Glutamatergic neuron (in vitro differentiated cells): Measurements from ENCODE around the gene SPECC1. TPM values are rescaled to one million over a fixed set of nuclear protein-coding genes. Genes with fewer than 3 reads are reported as not detected.
"Not testable (repeated sequence)": the region's sequence is repeated elsewhere in the genome, so short reads cannot be mapped to it uniquely, and the experiment has no call there.

Source experiments
- DNase-seq: peaks from one replicate; pipeline ENCODE4 v3.0.0; 2022
- H3K27ac Mint-ChIP-seq: one replicate; pipeline ENCODE4 v1.8.0; 2020; ENCODE audit warnings: mild to moderate bottlenecking, mixed read lengths, inconsistent platforms; ENCODE audit not compliant: unreplicated experiment
- H3K27me3 Mint-ChIP-seq: one replicate; pipeline ENCODE4 v1.8.0; 2020; ENCODE audit warnings: mild to moderate bottlenecking, moderate library complexity, mixed read lengths, inconsistent platforms; ENCODE audit not compliant: unreplicated experiment
- H3K36me3 Mint-ChIP-seq: one replicate; pipeline ENCODE4 v1.8.0; 2020; ENCODE audit warnings: mild to moderate bottlenecking, mixed read lengths, inconsistent platforms; ENCODE audit not compliant: unreplicated experiment
- H3K4me1 Mint-ChIP-seq: one replicate; pipeline ENCODE4 v1.8.0; 2020; ENCODE audit warnings: mild to moderate bottlenecking, low read depth, mixed read lengths, inconsistent platforms; ENCODE audit not compliant: unreplicated experiment
- H3K4me3 Mint-ChIP-seq: one replicate; pipeline ENCODE4 v1.8.0; 2020; ENCODE audit warnings: mild to moderate bottlenecking, mixed read lengths, inconsistent platforms; ENCODE audit not compliant: unreplicated experiment
- H3K9me3 Mint-ChIP-seq: one replicate; pipeline ENCODE4 v1.8.0; 2020; ENCODE audit warnings: mild to moderate bottlenecking, moderate library complexity, mixed read lengths, inconsistent platforms; ENCODE audit not compliant: unreplicated experiment
- total RNA-seq: library from RNA; stranded (reverse); fragmentation: NEBNext Ultra II Directional; extraction: Animal tissue kit (Norgen Biotek cat#: 25700); gene quantifications from one replicate; pipeline ENCODE4 v1.2.1, GENCODE V29; 2021; ENCODE audit not compliant: unreplicated experiment
- TF ChIP-seq, protein P1 (sequence below): fragments of 200-600 bp; sonication (generic); IDR thresholded peaks from one replicate; pipeline ENCODE4 v1.5.0; 2021; ENCODE audit not compliant: partially characterized antibody, unreplicated experiment

Gene SPECC1
- total RNA-seq, 1 donor from 2014 or later = 60.6 TPM

DNA sequence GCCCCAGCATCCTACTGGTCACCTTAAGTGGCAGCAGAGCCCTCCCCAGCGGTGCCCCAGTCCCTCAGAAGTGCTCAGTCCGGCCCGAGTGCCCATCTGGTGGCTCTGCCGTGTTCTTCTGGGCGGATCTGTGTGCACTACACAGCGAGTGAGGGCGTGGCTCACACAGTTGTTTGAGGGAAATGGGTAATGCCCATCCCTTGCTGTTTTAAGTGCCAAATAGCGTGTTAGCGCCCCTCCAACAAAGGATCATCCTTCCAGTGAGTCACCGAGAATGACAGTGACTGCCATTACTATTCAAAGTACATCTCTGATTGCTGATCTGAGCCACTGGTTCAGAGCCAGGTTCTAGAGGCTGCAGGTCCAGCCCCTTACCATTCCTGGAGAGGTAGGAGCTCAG is 306.2 kb downstream of the SPECC1 start:
- TF ChIP-seq, protein P1, sequence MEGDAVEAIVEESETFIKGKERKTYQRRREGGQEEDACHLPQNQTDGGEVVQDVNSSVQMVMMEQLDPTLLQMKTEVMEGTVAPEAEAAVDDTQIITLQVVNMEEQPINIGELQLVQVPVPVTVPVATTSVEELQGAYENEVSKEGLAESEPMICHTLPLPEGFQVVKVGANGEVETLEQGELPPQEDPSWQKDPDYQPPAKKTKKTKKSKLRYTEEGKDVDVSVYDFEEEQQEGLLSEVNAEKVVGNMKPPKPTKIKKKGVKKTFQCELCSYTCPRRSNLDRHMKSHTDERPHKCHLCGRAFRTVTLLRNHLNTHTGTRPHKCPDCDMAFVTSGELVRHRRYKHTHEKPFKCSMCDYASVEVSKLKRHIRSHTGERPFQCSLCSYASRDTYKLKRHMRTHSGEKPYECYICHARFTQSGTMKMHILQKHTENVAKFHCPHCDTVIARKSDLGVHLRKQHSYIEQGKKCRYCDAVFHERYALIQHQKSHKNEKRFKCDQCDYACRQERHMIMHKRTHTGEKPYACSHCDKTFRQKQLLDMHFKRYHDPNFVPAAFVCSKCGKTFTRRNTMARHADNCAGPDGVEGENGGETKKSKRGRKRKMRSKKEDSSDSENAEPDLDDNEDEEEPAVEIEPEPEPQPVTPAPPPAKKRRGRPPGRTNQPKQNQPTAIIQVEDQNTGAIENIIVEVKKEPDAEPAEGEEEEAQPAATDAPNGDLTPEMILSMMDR = no peak
- Mint-ChIP-seq H3K4me3 (no peak overlapping the region), H3K9me3 (no peaks in the 10 kb centered on the region), H3K27ac (no peak overlapping the region), H3K27me3 (no peaks in the 10 kb centered on the region), H3K36me3 (no peaks in the 10 kb centered on the region), H3K4me1 (peaks cover 4% of the 10 kb centered on the region)
- DNase-seq = no peak

DNA sequence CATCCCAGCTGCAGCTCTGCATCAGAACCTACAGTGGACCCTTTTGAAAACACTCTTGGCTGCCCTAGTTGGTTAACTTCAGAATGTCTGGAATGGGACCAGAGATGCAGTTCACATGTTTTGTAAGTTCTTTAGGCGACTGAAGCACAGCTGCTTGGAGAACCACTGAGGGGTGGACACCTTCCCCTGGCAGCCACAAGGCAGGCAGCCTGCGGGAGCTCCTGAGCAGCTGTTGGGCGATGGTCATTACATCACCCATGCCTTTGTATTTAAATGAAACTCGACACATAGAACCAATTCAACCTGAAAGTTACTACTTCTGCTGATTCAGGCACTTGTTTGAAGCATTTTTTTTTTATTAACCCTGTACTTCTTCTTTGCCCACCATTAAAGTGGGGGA is 306.7 kb downstream of the SPECC1 start:
- Mint-ChIP-seq H3K27ac (no peak overlapping the region), H3K27me3 (no peaks in the 10 kb centered on the region), H3K4me1 (peaks cover 4% of the 10 kb centered on the region), H3K36me3 (no peaks in the 10 kb centered on the region), H3K9me3 (no peaks in the 10 kb centered on the region), H3K4me3 (no peak overlapping the region)
- TF ChIP-seq, protein P1 = no peak
- no peak for DNase-seq

DNA sequence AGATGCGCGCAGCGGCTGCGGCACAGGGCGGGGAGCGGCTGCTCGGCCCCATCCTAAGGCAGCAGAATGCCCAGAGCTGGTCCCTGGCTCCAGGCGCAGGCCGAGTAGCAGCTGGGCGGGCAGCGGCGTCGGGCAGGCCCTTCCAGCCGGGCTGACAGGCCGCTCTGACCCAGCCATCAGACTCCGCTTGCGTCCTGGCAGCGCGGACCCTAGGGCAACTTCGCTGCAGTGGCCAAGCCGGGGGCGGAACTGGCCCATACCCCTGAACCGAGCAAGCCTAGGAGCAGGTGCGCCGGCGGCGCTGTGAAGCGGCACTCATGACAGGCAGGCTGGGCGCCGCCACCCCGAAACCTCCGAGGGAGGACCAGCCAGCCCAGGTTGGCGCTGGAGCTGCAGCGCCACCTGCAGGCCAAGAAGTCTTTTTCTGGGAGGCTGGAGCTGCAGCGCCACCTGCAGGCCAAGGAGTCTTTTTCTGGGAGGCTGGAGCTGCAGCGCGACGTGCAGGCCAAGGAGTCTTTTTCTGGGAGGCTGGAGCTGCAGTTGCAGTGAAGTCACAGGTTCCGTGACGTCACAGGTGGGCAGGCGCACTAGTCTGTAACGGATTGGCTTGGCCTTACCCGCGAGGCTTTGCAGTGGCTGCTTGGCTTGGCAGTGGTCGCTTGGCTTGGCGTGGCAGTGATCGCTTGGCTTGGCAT is 311.5 kb downstream of the SPECC1 start:
- H3K27ac Mint-ChIP-seq, H3K36me3 Mint-ChIP-seq, H3K4me3 Mint-ChIP-seq, H3K4me1 Mint-ChIP-seq, H3K27me3 Mint-ChIP-seq, H3K9me3 Mint-ChIP-seq: not testable (repeated sequence)
- TF ChIP-seq, protein P1 = peak; percentile 100
- DNase-seq = peak; percentile 80

DNA sequence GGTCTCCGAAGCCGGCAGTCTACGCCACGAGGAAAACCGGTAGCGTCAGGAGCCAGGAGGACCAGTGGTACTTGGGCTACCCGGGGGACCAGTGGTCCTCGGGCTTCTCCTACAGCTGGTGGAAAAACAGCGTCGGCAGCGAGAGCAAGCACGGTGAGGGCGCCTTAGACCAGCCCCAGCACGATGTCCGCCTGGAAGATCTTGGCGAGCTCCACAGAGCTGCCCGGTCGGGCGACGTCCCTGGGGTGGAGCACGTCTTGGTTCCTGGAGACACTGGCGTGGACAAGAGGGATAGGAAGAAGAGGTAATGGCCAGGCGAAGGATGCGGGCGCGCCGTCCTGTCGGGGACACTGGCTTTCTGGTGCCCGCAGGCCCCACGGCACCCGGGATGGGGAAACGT is 312.2 kb downstream of the SPECC1 start:
- not testable (repeated sequence) for H3K4me1 Mint-ChIP-seq, H3K36me3 Mint-ChIP-seq, DNase-seq, H3K27ac Mint-ChIP-seq, H3K4me3 Mint-ChIP-seq, H3K27me3 Mint-ChIP-seq, H3K9me3 Mint-ChIP-seq

DNA sequence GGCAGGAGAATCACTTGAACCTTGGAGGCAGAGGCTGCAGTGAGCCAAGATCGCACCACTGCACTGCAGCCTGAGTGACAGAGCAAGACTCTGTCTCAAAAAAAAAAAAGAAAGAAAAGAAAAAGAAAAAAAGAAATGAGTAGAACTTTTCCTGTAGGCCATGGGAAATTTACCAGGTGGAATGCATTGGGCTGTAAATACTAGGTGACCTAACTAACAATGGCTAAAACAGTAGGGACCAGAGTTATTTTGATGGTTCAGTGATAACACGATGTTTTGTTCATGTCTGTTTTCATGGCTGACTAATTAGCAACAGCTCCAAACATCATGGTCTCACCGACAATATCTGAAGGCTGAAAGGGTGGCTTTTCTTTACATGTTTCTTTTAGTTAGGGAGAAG is 318.6 kb downstream of the SPECC1 start:
- not testable (repeated sequence) for H3K4me3 Mint-ChIP-seq, DNase-seq, H3K36me3 Mint-ChIP-seq, H3K9me3 Mint-ChIP-seq, H3K27ac Mint-ChIP-seq, H3K4me1 Mint-ChIP-seq, H3K27me3 Mint-ChIP-seq

DNA sequence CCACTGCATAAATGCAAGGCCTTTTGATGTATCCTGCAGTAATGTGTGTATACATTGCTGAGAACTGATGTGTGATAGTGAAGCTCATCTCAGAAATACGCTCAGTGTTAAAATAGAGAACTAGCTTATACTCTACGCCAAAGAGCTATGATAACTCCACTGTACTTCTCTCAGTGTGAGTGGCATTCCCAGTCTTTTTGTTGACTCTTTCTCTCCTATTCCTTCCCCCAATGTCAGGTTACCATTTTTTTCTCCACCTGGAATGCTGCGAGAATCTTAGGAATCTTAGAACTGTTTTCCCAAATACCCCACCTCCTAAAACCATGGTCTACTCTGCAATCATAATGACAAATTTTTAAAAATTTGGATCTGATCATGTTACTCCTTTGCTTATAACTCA is 342.2 kb downstream of the SPECC1 start:
- not testable (repeated sequence) for H3K36me3 Mint-ChIP-seq, H3K4me1 Mint-ChIP-seq, H3K27ac Mint-ChIP-seq, H3K27me3 Mint-ChIP-seq, DNase-seq, H3K4me3 Mint-ChIP-seq, H3K9me3 Mint-ChIP-seq

DNA sequence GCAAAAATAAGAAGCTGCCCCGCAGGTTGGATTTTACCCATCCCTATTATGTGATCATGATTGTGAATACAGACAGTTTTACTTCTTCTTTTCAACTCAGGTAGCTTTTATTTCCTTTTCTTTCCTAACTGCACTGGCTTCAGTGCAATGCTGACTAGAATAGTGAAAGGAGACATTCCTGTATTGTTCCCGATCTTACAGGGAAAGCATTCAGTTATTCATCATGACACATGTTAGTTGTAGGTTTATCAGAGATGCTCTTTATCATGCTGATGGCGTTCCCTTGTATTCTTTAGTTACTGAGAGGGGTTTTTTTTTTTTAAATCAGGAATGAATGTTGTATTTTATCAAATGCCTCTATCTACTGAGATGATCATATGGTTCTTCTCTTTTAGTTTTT is 343.4 kb downstream of the SPECC1 start:
- not testable (repeated sequence) for DNase-seq, H3K4me3 Mint-ChIP-seq, H3K4me1 Mint-ChIP-seq

DNA sequence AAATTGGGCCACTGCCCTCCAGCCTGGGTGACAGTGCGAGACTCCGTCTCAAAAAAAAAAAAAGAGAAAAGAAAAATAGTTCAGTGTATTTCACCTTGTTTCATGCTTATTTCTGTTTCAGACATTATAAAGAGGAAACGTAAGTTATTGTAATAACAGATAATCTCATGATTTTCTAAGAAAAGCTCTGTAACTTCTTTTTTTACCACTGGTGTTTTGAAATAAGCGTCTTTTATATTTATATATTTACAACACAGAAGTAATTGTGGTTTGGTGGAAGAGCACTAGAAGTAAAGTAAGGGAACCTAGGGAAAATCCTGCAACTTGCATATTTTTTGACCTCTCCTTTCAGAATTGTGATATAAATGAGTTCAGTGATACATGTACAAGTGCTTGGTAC is 354.7 kb downstream of the SPECC1 start:
- not testable (repeated sequence) for H3K9me3 Mint-ChIP-seq, H3K27ac Mint-ChIP-seq, H3K4me1 Mint-ChIP-seq, H3K36me3 Mint-ChIP-seq, H3K27me3 Mint-ChIP-seq, H3K4me3 Mint-ChIP-seq, DNase-seq

More for the DNA sequence above, 343.4 kb downstream of the SPECC1 start:
- not testable (repeated sequence) for H3K27ac Mint-ChIP-seq, H3K9me3 Mint-ChIP-seq, H3K27me3 Mint-ChIP-seq, H3K36me3 Mint-ChIP-seq
